CD4-positive, alpha-beta T cell treated with Interleukin-15 for 4 hours (primary cell): ENCODE results near the gene KLHL29.

ENCODE experiments used
- DNase-seq: peaks from one replicate; pipeline ENCODE4 v3.0.0-alpha.2; 2020; ENCODE audit warnings: low spot score

KLHL29 gene

DNA sequence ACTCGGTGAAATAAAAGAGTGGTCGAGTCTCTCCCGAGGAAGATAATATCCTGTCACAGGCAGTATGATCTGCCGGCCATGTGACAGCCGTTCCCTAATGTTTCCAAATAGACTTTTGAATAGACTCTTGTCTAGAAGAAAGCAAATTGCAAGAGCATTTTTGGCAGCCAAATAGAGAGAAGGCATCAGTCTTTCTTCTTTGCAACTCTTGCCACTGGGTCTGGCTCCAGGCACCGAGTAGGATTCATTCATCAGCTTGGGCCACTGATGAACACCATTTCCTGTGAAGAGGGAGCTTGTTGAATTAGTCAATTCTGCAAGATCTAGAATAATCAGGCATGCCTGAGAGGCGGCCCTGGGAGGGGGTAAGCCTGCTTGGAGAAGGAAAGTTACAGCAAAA is 165.6 kb downstream of the KLHL29 start:
- no peak for DNase-seq

DNA sequence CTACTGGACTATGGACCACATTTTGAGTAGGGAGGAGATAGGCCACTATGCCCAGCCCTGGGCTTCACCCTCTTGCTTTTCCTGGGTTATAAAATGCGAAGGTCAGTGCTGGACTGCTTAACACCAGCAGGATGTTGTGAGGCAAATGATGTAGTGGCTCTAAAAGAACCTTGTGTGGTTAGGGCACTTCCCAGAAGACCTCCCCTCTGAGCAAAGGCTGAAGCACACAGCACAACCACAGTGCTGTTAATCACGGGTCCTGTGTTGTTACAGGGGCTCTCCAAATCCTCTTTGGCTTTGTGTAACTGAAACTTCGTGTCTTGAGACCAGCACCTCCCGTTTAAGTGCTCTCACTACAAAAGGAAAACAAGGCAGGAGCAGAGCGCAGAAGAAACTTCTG is 166.9 kb downstream of the KLHL29 start:
- no peak for DNase-seq

DNA sequence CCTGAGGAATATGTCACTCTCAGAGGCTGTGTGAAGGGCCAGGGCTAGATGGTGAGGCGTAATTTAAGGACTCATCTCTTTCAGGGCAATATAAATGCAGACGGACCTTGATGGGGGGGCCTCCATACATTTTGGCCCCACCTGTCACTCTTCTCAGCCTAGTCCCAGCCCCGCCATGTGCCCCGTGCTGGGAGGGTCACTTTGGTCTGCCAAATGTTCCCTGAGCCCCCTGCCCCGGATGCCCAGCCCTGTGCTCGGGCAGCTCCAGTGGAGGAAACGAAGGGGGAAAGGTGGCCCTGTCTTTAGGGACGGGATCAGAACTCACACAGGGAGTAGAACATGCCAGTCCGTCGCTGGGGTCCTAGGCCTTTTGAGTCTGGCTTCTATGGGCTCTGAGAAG is 168.6 kb downstream of the KLHL29 start:
- DNase-seq, result no peak

DNA sequence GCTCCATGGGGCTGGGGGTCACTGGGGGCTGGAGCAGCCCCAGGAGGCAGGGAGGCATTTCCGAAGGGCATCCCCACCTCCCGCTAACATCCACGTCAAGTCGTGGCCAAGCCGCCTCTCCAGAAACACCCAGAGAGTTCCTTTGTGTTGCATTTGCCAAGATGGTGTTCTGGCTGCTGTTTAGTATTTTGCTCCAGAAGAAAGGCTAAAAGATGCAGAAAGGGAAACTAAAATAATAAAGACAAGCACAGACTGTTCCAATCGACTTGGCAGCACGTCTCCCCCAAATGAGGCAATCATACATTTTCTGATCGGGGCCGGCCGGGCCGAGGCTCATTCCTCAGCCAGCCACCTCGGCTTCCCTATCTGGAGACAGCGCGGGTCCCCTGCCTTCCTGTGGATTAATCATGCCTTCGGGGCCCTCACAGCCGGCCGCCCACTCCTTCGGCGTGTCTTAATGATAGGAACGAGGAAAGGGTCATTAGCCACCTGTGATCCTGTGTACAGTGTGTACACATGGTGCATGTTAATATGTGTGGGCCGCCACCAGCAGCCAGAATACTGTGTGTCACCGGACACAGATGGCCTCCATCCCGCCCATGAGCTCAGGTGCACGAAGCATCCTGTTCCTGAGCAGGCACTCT is 169.2 kb downstream of the KLHL29 start:
- DNase-seq, result no peak

DNA sequence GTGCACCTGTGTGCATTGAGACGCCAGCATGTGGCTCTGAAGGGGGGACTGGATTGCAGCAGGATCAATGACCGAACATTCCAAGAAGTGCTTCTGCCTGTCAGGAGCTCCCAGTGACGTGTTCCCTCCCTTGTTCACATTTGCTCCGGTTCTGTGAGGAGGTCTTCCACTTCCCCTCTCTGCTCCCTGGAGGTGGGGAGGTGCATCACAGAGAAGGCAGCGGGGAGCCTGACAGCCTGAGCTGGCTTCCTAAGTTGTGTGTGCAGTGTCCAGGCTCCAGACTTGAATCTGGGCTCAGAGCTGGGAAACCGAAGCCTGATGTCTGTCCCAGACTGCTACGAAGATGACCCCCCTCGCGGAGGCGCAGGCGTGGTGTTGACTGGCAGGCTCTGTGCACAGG is 171.0 kb downstream of the KLHL29 start:
- DNase-seq, result no peak

DNA sequence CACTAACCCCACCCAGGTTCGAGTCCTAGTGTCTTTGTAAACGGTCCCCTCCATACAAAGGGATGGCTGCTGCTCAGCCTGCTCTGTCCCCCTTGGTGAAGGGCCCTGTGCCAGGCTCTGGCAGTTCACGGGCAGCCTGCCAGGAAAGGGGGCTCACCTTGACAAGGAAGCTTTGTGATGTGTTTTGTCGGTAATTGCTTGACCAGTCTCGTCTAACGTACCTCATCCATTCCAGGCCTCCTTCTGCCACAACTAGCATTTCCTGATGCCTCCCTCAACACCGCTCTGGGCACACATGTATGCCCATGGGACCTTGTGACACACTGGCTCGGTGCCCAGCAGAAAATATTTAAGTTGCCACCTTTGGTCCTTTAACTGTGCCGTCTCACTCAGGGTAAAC is 171.9 kb downstream of the KLHL29 start:
- DNase-seq, result no peak

DNA sequence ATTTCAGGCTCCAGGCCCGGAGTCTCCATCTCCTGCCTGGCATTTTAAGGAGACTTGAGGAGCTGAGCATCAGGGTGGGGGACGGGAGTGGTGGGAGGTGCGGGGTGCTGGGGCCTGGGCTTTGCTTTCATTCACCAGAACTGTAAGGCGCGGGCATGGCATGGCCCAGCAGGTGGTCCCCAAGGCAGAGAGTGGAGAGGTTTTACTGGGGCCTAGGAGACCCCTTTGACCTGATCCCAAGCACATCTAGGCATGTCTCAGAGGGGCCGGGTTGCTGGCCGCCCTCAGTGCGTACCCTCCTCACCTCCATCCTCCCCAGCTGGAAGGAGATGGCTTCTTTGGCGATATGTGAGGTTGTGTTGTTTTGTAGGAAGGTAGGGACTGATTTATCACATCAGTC is 172.5 kb downstream of the KLHL29 start:
- no peak for DNase-seq

DNA sequence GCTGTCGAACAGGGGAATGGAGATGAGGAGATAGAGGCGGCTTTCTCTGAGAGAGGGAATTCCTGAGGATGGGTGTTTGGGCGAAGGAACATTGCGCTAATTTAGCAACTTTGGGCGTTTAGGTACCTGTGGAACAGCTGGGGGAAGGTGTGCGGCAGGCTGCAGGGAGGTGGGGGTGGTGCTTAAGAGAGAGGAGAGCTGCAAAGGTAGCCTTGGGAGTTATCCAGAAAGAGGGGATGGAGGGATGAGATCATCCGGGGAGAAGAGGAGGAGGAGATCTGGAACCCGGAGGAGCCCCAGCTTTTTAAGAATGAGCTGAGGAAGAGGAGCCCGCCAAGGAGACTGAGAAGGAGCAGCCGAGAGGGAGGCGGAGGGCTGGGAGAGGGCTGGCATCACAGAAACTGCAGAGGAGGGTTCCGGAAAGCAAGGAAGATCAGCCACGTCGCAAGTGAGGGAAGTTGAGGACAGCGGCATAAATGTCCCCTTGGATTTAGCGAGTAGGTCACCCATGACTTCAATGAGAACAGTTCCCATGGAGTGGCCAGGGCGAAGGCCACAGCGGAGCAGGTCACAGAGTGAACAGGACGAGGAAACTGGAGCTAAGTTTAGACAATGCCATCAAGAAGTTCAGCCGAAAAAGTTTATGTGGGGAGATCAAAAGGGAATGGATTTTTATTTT is 174.7 kb downstream of the KLHL29 start:
- no peak for DNase-seq

DNA sequence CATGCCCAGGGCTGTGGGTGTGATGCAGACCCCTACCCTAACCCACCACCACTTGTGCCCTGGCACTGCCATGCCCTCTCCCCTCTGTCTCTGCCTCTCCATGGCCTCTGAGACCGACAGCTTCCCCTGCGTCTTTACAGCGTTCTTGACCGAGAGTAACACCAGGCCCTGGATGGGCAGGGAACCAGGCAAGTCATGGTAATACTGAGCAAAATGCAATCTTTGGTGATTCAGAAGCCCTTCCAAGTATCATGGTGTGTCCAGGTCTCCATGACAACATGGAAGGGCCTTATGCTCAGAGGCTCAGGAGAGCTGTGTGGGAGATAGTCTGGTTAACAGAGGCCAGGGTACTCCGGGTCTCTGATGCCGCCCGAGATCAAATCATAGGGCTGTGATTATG is 176.1 kb downstream of the KLHL29 start:
- no peak for DNase-seq

DNA sequence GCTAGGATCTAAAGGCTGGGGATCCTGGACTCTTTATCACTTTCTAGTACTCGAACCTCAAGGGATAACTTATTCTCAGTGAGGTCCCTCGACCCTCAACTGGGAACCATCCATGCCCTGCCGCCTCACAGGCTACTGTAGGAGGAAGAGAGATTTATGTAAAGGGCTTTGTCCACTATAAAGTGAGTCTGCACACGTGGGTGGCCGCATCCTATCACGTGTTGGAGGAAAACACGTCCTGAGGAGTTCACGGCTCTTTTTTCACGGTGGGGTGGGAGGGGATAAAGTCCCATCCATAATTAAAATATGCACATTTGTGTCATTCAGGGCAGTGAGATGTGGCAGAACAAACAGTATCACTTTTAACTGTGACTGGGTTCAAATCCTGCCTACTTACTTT is 176.6 kb downstream of the KLHL29 start:
- DNase-seq, result no peak

DNA sequence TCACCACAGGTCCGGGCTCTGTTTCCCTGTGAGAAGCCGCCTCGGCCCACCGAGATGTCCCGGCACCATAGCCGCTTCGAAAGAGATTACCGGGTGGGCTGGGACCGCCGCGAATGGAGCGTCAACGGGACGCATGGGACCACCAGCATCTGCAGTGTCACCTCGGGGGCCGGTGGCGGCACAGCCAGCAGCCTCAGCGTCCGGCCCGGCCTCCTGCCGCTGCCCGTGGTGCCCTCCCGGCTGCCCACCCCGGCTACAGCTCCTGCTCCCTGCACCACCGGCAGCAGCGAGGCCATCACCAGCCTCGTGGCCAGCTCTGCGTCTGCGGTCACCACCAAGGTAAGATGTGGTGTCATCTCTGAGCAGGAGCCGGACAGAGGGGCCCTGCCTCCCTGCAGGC is 177.2 kb downstream of the KLHL29 start:
- DNase-seq, result no peak

DNA sequence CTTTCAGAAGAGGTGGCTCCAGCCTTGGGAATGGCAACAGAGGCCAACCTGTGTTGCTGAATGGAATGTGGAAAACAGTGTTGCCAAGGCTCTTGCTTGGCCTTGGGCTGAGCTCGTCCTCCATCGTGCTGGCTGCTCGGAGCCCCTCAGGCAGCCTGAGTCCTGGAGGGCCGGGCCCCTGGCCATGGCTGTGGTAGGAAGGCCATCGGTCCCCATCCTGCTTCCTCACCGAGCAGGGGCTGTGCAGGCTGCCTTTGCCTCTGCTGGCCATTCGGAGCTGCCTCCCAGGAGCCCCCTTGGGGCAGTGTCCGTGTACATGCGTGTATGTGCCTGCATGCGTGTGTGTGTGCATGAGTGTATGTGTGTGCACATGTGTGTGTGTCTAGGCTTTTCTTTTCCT is 178.2 kb downstream of the KLHL29 start:
- no peak for DNase-seq

DNA sequence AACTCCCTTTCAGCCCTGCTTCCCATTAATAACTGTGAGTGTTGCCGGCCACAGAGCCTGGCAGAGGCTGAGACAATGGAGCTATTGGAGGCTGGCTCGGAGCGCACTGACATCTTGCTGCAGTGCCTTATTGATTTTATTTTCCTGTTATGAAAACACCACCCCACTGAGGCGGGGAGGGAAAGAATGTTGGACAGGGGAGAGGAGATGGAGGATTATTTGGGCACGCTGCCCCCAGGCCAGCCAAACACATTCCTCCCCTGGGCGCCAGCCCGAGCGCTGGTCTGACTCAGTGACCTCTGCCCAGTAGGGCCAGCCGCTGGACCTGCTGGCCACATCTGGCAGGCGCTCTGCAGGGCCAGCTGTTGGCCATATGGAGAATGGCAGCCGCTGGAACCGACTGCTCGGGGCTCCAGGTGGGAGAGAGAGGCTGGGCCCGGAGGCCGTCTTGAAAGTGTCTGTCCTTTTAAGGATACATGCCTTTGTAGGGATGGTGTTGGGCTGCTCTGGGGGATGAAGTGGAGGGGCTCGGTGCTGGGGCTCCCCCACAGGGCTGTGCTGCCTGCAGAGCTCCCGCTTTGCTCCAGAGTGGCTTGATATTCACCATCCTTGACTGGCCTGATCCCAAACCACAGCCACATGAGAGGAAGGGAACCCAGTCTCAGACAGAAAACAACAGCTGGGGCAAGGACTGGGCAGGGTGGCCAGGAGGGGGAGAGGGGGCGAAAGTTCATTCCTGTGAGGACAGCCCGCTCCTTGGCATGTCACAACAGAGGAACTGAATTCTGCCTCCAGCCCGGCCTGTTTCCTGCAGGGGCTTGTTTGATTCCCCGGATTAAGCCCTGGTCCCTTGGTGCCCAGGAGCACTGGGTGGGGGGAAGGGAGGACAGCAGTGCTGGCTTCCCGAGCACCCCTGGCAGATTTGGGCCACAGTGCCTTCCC is 179.0 kb downstream of the KLHL29 start:
- DNase-seq, result no peak

DNA sequence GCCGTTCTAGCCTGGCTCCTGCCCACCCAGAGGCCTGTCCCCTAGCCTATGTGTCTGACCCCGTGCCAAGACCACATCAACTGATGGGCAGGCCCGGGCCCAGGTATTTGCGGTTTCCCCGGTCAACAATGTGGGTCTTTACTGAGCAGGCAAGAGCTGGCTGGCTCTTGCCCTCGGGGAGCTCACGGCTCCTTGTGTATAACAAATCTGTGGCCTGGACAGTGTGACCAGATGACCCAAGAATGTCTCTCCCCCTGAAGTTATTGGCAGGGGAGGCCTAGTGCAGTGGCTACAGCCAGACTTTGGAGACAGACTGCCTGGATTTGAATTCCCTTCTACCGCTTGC is 179.6 kb downstream of the KLHL29 start:
- DNase-seq, result no peak

DNA sequence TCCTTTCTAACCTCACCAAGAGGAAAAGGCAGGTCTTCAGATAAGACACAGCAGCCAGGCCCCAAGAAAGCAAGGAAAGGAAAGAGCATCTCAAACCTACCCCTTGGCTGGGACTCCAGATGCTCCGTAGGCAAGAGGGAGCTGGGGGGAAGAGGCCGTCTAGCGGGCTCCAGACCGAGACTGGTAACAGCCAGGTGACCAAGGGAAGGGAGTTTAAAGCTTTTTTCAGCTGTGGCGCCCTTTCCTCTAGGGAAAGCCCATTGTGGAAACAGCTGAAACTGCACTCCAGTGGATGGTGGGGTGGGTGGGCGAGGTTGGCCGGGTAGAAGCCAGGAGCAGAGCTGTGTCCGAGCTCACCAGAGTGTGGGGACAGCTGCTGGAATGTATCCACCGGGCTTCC is 180.4 kb downstream of the KLHL29 start:
- DNase-seq, result no peak

DNA sequence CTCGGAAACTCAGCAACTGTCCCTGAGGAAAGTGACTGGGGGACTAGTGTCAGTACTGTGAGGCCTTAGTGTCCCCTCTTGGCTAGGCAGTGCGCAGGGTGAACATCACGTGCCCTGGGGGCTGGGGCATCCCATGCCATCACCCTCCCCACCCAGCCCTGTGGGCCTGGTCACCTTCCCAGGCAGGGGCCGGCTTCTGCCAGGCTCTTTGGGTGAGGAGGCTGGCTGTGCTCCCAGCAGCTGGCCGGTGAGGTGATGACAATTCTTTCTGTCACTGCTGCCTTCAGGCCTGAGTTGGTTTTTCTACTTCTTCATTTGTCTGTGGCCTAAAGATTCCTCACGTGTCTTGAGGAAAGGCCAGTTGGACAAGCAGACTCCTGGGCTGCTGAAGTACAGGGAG is 180.8 kb downstream of the KLHL29 start:
- no peak for DNase-seq

DNA sequence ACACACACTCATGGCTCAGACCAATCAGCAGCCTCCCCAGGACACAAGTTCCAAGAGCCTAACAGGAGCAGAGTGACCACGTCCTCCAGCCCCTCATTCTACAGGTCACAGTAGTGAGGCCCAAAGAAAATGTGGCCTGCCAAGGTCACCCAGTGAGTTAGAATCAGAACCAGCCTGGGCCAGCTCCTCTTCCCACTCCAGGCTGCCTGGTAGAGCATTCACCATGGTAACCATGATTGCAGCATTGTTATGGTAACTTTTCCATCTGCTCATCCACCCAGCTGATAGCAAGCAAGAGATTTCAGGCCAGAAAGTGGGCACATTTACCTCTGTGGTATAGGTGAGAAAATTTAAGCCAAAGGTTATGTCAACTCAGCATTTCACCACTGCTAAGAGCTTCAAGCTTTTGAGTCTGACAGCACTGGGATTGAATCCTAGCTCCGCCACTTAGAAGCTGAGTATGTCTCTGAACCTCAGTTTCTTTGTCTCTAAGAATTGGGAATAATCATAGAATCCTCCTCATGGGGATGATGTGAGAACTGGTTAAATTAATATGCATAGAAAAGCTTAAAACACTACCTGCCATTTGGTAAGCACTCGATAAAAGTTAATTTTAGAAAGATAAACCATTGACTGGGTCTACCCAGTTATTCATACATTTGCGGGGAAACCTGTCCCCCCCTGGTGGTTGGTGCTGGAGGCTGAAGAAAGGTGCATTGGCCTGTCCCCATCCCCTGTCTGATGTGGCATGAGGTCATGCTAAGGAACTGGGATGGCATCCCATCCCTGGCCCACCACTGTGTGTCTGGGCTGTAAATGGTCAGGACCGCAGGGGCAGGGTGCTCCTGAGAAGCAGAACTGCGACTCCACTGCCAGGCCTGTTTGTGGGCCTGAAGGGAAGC is 181.5 kb downstream of the KLHL29 start:
- DNase-seq, result peak; percentile 4

DNA sequence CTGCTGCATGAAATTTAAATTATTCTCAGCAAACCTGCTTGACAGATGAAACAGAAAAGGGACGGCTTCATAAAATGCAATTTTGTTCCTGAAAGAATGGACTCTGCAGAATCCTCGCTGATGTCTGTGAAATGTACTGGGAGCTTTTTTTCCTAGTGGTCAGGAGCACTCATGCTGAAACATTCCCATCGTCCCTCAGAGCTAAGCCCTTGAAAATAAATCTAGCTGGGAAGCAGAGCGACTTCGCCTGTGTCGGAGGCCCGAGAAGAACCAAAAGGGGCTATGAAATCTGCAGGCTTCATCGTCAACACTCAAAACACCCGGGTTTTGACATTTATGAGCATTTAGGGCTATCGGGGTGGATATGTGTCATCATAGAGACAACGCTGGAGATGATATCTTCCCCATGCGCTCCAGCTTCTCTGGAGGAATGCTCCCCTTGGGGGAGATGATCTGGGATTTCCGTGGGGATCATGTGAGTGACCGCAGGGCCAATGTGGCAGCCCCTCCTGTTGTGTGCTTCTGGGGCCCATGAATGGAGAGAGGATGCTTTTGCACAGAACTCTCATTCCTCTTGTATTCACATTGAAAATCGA is 182.3 kb downstream of the KLHL29 start:
- DNase-seq, result no peak

DNA sequence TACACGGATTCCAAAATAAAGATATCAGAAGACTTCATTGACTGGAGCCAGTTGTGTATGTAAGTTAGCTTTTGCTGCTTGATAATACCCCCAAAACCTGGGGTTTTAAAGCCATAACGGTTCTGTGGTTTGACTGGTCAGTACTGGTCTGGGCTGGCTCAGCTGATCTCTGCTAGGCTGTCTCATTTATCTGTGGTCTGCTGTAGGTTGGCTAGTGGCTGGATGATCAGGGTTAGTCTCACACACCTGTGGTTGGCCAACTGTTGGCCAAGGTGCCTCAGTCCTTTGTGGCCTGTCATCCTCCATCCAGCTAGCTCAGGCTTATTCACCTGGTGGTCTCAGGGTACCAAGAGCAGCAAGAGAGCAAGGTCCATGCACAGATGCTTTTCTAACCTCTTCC is 183.2 kb downstream of the KLHL29 start:
- DNase-seq, result no peak

DNA sequence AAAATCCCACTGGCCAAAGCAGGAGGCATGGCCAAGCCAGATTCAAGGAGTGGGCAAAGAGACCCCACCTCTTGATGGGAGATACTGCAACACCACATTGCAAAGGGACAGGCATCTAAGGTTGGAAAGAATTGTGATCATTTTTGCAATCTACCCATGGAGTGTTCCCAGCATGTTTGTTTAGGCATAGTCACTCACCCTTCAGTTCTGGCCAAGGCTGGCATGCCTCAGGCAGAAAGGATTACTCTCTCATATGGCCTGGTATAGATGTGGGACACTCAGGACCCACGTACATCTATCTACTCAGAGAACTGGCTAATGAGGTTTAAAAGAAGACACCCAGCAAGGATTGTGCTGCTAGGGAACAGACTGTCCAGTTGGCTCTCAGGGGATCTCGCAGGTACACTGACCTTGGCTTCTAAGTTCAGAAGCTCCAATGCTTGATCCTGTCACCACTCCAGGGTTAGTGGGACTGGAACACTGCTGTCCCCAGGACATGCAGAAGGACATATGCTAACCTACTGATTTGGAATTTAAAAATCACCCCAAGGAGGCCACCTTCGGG is 183.7 kb downstream of the KLHL29 start:
- DNase-seq, result no peak

DNA sequence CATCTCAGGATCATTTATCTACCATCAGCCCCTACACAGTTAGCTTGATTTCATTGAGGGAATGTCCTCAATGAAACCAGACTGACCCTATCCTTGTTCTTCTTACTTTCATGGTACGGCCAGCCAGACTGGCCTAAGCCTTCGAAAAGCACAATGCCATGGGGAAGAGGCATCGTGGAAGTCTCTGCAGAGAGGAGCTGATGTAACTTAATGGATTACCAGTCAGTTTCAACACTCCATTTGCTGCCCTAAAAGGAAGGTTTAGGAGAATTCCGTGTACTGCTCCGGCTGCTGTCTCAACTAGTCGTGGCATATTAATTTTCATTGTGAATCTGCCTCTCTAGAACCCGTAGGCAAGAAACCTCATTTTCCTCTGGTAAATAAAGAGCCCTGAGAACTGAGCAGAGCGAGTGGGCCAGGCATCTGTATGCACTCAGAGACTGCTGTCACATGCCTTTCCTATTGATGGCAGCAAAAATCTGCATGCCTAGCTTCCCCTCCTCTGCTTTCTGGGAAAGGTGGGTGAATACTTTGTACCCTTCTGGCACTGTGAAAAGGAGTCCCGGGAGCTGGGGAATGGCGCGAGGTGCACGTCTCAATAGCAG is 184.9 kb downstream of the KLHL29 start:
- DNase-seq, result no peak
